ENCODE data around the gene ASB11.

ASB11 gene

DNA sequence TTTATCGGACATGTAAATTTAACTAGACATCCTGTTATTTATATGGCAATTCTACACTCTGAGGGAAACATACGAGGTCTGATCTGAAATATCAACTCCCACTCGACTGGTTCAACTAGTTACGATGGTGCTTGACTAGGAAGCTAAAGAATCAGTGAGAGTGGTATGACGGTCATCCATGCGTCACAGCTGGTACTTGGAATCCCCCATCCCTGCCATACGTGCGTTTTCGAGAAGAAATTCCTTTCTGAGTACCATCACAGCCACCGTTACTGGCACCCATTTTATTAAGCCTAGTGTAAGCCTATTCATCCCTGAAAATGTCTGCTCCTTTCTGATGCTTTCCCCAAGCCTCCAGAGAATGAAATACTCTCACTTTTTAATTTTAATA, 20.6 kb upstream of the ASB11 start:
- Histone ChIP-seq H3K27me3 (ENCODE audit: control insufficient read depth in 5 of 5, insufficient read depth in 4 of 5, low read length in 5 of 5) (peaks cover 0 to 8% (median 0%) of the 10 kb centered on the region in 5 donors), H3K4me1 (ENCODE audit: control insufficient read depth in 5 of 5, insufficient read depth in 5 of 5, low read length in 5 of 5) (peaks cover 0 to 9% (median 0%) of the 10 kb centered on the region in 5 donors), H3K4me3 (ENCODE audit: low read depth in 1 of 5, low read length in 5 of 5) (peak overlapping the region in 4 of 5 donors; percentile 59 to 80 (median 62)), H3K36me3 (ENCODE audit: control insufficient read depth in 5 of 5, insufficient read depth in 5 of 5, low read length in 5 of 5) (peaks cover 4 to 7% (median 5%) of the 10 kb centered on the region in 5 donors), H3K9me3 (ENCODE audit: control insufficient read depth in 5 of 5, low read length in 5 of 5) (peaks cover 0 to 4% (median 3%) of the 10 kb centered on the region in 5 donors), H3K9ac (ENCODE audit: low read length in 5 of 5) (peak overlapping the region in 1 of 5 donors; percentile 19), H3K27ac (ENCODE audit: low read depth, low read length) (peak overlapping the region; percentile 67)

DNA sequence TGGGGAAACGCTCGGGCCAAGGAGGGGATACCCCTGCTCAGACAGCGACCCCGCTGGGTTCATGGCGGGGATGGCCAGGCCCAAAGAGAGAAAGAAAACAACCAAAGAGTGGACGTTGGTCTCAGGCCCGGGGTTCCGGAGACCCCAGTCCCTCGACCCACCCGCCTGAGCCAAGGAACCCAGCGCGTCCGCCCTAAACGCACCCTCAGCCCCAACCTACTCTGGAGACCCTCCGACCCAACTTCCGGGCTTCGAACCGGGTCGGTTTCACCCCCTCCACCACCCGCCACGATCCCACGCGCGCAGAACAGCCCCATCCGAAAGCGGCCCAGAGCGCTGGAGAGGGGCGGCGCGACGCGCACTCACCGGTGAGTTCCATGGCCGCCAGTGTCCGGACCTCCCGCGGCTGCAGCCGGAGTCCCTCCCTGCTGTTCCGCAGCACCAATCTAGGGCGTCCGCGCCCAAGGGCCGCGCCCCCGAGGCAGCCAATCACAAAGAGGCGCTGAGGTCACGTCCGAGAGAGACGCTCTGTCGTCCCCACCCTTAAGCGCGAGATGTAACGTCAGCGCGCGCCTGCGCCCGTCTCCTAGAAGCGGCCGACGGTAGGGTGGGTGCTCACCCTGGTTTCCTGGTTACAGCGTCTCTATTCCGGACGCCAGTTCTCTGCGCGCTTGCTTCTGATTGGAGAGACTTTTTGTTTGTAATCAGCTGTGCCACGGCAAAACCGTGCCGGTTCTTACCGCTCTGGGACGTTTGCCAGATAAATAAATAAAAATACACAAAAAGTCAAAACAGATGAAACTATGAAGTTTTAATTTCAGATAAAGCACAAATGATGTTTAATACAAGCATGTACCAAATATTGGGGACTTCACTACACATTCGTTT, 19.9 kb upstream of the ASB11 start, which contains the start of gene PIGA:
PIGA (minus strand) TSS at position 389 of the 888 bp plus-strand sequence. CDS start 3,593 bp downstream, outside the sequence.
- H3K9me3 ChIP-seq (ENCODE audit: control insufficient read depth in 5 of 5, low read length in 5 of 5): peaks cover 0 to 4% (median 3%) of the 10 kb centered on the region in 5 donors
- H3K9ac ChIP-seq (ENCODE audit: low read length in 5 of 5): peak within 1 kb of the TSS; percentile 52 to 87 (median 78)
- H3K27ac ChIP-seq (ENCODE audit: low read depth, low read length): peak within 1 kb of the TSS; percentile 72
- peaks cover 0 to 9% (median 0%) of the 10 kb centered on the region in 5 donors for H3K4me1 ChIP-seq (ENCODE audit: control insufficient read depth in 5 of 5, insufficient read depth in 5 of 5, low read length in 5 of 5)
- H3K36me3 ChIP-seq (ENCODE audit: control insufficient read depth in 5 of 5, insufficient read depth in 5 of 5, low read length in 5 of 5): peaks cover 4 to 8% (median 5%) of the 10 kb centered on the region in 5 donors
- H3K27me3 ChIP-seq (ENCODE audit: control insufficient read depth in 5 of 5, insufficient read depth in 4 of 5, low read length in 5 of 5): peaks cover 0 to 7% (median 0%) of the 10 kb centered on the region in 5 donors
- H3K4me3 ChIP-seq (ENCODE audit: low read depth in 1 of 5, low read length in 5 of 5): peak within 1 kb of the TSS; percentile 60 to 83 (median 79)

DNA sequence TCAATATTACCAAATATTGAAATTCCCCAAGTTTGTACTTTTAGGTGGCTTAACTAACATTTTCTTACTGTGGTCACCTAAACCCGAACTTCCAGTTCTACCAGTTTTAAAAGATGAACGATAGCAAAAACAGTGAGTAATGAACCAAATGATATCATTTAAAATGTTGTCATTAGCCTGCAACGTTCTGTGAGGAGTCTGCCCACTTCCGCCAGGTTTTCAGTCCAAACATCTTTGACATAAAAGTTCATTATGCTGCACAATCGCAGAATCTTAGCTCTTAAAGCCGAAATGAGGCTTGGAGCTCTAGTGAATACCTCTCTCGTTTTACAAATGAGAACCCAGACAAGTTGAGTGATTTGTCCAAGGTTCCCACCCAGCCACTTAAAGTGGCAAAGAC, 19.1 kb upstream of the ASB11 start:
- Histone ChIP-seq H3K4me1 (ENCODE audit: control insufficient read depth in 5 of 5, insufficient read depth in 5 of 5, low read length in 5 of 5) (peaks cover 0 to 9% (median 0%) of the 10 kb centered on the region in 5 donors), H3K9me3 (ENCODE audit: control insufficient read depth in 5 of 5, low read length in 5 of 5) (peaks cover 0 to 4% (median 3%) of the 10 kb centered on the region in 5 donors), H3K27ac (ENCODE audit: low read depth, low read length) (peak overlapping the region; percentile 72), H3K4me3 (ENCODE audit: low read depth in 1 of 5, low read length in 5 of 5) (peak overlapping the region; percentile 59 to 83 (median 79)), H3K36me3 (ENCODE audit: control insufficient read depth in 5 of 5, insufficient read depth in 5 of 5, low read length in 5 of 5) (peaks cover 5 to 8% (median 6%) of the 10 kb centered on the region in 5 donors), H3K27me3 (ENCODE audit: control insufficient read depth in 5 of 5, insufficient read depth in 4 of 5, low read length in 5 of 5) (peaks cover 0 to 7% (median 0%) of the 10 kb centered on the region in 5 donors), H3K9ac (ENCODE audit: low read length in 5 of 5) (peak overlapping the region; percentile 52 to 87 (median 78))

DNA sequence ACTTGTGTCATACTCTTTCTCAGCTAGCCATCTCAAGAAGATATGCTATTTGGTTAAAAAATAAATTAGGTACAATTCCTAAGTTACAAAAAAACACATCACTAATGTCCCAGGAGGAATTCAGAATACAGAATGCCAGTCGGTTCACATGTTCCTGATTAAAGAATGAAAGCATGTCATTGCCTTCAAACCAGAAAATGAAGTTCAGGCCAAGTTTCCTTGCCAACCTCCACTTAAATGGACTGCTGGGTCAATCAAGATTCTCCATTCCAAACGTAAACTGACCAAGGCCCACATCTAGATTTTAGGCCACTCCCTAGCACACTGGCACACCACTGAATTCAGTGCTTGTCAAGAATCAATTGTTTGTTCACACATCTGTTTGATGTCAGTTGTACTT, 13.4 kb upstream of the ASB11 start:
- H3K9me3 ChIP-seq (ENCODE audit: control insufficient read depth in 5 of 5, low read length in 5 of 5): no peaks in the 10 kb centered on the region
- no peak overlapping the region for H3K27ac ChIP-seq (ENCODE audit: low read depth, low read length)
- H3K27me3 ChIP-seq (ENCODE audit: control insufficient read depth in 5 of 5, insufficient read depth in 4 of 5, low read length in 5 of 5): peaks cover 0 to 8% (median 0%) of the 10 kb centered on the region in 5 donors
- H3K4me3 ChIP-seq (ENCODE audit: low read depth in 1 of 5, low read length in 5 of 5): no peak overlapping the region
- H3K36me3 ChIP-seq (ENCODE audit: control insufficient read depth in 5 of 5, insufficient read depth in 5 of 5, low read length in 5 of 5): peaks cover 5 to 13% (median 6%) of the 10 kb centered on the region in 5 donors
- no peak overlapping the region for H3K9ac ChIP-seq (ENCODE audit: low read length in 5 of 5)
- H3K4me1 ChIP-seq (ENCODE audit: control insufficient read depth in 5 of 5, insufficient read depth in 5 of 5, low read length in 5 of 5): no peaks in the 10 kb centered on the region

DNA sequence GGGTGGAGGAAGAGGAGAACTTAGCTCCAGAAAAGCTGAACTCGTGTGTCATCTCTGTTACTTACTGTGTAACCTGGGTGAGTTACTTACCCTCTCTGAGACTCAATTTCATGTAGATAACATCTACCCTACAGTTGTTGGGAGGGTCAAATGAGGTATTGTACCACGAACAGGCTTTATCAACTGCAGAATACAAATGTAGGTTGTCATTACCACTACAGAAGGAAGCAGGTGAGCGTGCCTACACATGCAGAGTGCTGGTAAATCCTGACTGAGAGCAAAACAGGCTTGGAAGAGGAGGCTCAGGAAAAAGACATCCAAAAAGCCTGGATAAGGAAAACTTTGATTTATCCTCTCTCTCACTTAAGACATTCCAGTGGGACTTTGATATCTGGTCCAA, 12.7 kb upstream of the ASB11 start:
- H3K27me3 ChIP-seq (ENCODE audit: control insufficient read depth in 5 of 5, insufficient read depth in 4 of 5, low read length in 5 of 5): peaks cover 0 to 8% (median 0%) of the 10 kb centered on the region in 5 donors
- no peak overlapping the region for H3K4me3 ChIP-seq (ENCODE audit: low read depth in 1 of 5, low read length in 5 of 5)
- H3K9me3 ChIP-seq (ENCODE audit: control insufficient read depth in 5 of 5, low read length in 5 of 5): no peaks in the 10 kb centered on the region
- H3K4me1 ChIP-seq (ENCODE audit: control insufficient read depth in 5 of 5, insufficient read depth in 5 of 5, low read length in 5 of 5): no peaks in the 10 kb centered on the region
- no peak overlapping the region for H3K9ac ChIP-seq (ENCODE audit: low read length in 5 of 5)
- peaks cover 5 to 16% (median 8%) of the 10 kb centered on the region in 5 donors for H3K36me3 ChIP-seq (ENCODE audit: control insufficient read depth in 5 of 5, insufficient read depth in 5 of 5, low read length in 5 of 5)
- no peak overlapping the region for H3K27ac ChIP-seq (ENCODE audit: low read depth, low read length)

DNA sequence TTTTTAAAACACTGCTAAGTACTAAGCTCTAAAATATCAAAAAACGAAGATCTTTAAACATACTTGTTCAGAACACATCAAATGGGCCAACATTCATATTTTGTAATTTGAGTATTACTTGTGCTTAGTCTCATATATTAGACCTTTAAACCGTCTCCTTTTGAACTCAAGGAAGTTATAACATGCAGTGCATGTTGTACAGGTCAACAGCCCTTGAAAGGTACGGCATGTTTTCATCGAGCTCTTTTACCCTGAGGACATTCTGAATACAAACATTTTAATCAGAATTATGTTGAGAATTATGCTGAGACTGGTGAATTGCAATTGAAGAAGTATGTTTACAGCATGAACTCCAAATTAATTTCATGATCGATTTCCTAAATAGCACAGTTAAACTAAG, 7.0 kb upstream of the ASB11 start:
- Histone ChIP-seq H3K27ac (ENCODE audit: low read depth, low read length) (no peak overlapping the region), H3K27me3 (ENCODE audit: control insufficient read depth in 5 of 5, insufficient read depth in 4 of 5, low read length in 5 of 5) (peaks cover 0 to 5% (median 0%) of the 10 kb centered on the region in 5 donors), H3K4me1 (ENCODE audit: control insufficient read depth in 5 of 5, insufficient read depth in 5 of 5, low read length in 5 of 5) (no peaks in the 10 kb centered on the region), H3K9ac (ENCODE audit: low read length in 5 of 5) (no peak overlapping the region), H3K4me3 (ENCODE audit: low read depth in 1 of 5, low read length in 5 of 5) (no peak overlapping the region), H3K9me3 (ENCODE audit: control insufficient read depth in 5 of 5, low read length in 5 of 5) (no peaks in the 10 kb centered on the region), H3K36me3 (ENCODE audit: control insufficient read depth in 5 of 5, insufficient read depth in 5 of 5, low read length in 5 of 5) (peaks cover 2 to 18% (median 11%) of the 10 kb centered on the region in 5 donors)

DNA sequence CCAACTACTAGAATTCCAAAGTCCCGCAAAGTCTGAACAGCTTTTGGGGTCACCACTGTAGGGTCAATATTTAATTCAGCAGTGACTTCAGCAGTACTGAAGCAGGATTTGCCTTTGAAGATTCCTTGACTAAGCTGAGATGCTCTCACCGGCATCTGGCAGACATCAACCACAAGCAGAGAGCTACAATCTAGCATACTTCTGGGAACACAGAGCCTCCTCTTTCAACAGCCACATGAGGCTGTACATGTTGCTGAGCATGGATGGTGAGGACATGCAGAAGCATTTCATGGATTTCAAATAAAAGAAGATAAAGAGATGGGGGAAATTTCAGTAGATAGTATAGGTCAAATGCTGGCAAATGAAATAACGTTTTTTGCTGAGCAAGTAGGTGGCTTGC, 6.6 kb upstream of the ASB11 start:
- peaks cover 0 to 5% (median 0%) of the 10 kb centered on the region in 5 donors for H3K27me3 ChIP-seq (ENCODE audit: control insufficient read depth in 5 of 5, insufficient read depth in 4 of 5, low read length in 5 of 5)
- no peaks in the 10 kb centered on the region for H3K4me1 ChIP-seq (ENCODE audit: control insufficient read depth in 5 of 5, insufficient read depth in 5 of 5, low read length in 5 of 5)
- no peak overlapping the region for H3K9ac ChIP-seq (ENCODE audit: low read length in 5 of 5)
- no peaks in the 10 kb centered on the region for H3K9me3 ChIP-seq (ENCODE audit: control insufficient read depth in 5 of 5, low read length in 5 of 5)
- H3K36me3 ChIP-seq (ENCODE audit: control insufficient read depth in 5 of 5, insufficient read depth in 5 of 5, low read length in 5 of 5): peaks cover 2 to 18% (median 11%) of the 10 kb centered on the region in 5 donors
- no peak overlapping the region for H3K4me3 ChIP-seq (ENCODE audit: low read depth in 1 of 5, low read length in 5 of 5)
- H3K27ac ChIP-seq (ENCODE audit: low read depth, low read length): no peak overlapping the region

DNA sequence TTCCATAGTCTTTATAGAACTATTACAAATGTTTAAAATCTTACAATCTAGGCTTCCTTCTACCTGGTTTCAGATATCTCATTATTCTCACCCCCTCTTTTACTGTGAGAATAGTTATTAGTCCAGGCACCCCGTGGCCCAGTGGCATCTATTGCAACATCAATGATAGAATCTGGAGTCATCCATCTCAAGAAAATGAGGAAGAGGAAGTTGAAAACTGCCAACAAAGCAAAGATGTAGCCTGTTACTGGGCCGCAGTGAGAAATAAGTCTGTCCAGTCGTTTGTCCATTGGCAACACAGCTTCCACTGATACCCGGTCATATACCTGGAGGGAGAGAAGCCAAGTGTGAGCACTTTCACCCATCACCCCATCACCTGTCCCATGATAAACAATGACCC, 6.0 kb upstream of the ASB11 start:
- H3K9ac ChIP-seq (ENCODE audit: low read length in 5 of 5): no peak overlapping the region
- no peaks in the 10 kb centered on the region for H3K4me1 ChIP-seq (ENCODE audit: control insufficient read depth in 5 of 5, insufficient read depth in 5 of 5, low read length in 5 of 5)
- H3K27me3 ChIP-seq (ENCODE audit: control insufficient read depth in 5 of 5, insufficient read depth in 4 of 5, low read length in 5 of 5): peaks cover 0 to 5% (median 0%) of the 10 kb centered on the region in 5 donors
- no peak overlapping the region for H3K27ac ChIP-seq (ENCODE audit: low read depth, low read length)
- no peak overlapping the region for H3K4me3 ChIP-seq (ENCODE audit: low read depth in 1 of 5, low read length in 5 of 5)
- H3K36me3 ChIP-seq (ENCODE audit: control insufficient read depth in 5 of 5, insufficient read depth in 5 of 5, low read length in 5 of 5): peaks cover 2 to 18% (median 11%) of the 10 kb centered on the region in 5 donors
- H3K9me3 ChIP-seq (ENCODE audit: control insufficient read depth in 5 of 5, low read length in 5 of 5): no peaks in the 10 kb centered on the region

DNA sequence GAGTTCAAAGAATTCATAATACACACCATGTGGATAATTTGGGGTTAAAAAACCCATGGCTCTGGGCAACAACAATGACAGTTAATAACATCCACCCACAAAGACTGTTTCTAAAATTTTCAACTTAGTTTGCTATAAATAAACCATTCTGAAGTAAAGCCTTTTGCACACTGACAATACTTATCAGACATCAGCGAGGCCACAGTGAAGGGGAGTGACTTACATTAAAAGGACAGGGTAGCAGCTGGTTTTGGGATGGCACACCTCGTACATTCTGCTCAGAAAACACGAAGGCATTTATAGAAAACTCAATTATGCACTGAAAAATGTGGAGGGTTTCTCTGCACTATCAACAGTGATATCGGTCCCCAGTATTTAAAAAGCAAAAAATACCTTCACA, 4.9 kb upstream of the ASB11 start:
- Histone ChIP-seq H3K9me3 (ENCODE audit: control insufficient read depth in 5 of 5, low read length in 5 of 5) (no peaks in the 10 kb centered on the region), H3K27ac (ENCODE audit: low read depth, low read length) (no peak overlapping the region), H3K4me1 (ENCODE audit: control insufficient read depth in 5 of 5, insufficient read depth in 5 of 5, low read length in 5 of 5) (no peaks in the 10 kb centered on the region), H3K27me3 (ENCODE audit: control insufficient read depth in 5 of 5, insufficient read depth in 4 of 5, low read length in 5 of 5) (peaks cover 0 to 5% (median 0%) of the 10 kb centered on the region in 5 donors), H3K9ac (ENCODE audit: low read length in 5 of 5) (no peak overlapping the region), H3K36me3 (ENCODE audit: control insufficient read depth in 5 of 5, insufficient read depth in 5 of 5, low read length in 5 of 5) (peaks cover 2 to 18% (median 11%) of the 10 kb centered on the region in 5 donors), H3K4me3 (ENCODE audit: low read depth in 1 of 5, low read length in 5 of 5) (no peak overlapping the region)

DNA sequence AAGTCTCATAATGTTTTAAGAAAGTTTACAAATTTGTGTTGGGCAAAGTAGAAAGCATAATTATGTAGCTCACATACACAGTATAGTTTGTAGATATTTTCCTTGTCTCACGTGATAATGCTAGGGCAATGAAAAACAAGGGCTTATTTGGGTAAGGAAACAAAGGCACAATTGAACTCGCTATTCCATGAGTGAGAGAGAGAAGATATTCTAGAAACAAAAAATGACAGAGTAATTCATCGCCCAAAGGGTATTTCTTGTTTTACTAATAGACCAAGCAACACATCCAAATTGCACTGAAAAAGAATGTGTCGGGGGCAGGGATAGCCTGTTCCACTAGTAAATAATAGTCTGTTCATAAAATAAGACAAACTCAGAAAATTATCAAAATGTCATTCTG, 3.6 kb upstream of the ASB11 start:
- no peak overlapping the region for H3K27ac ChIP-seq (ENCODE audit: low read depth, low read length)
- no peaks in the 10 kb centered on the region for H3K9me3 ChIP-seq (ENCODE audit: control insufficient read depth in 5 of 5, low read length in 5 of 5)
- H3K4me1 ChIP-seq (ENCODE audit: control insufficient read depth in 5 of 5, insufficient read depth in 5 of 5, low read length in 5 of 5): no peaks in the 10 kb centered on the region
- H3K4me3 ChIP-seq (ENCODE audit: low read depth in 1 of 5, low read length in 5 of 5): no peak overlapping the region
- peaks cover 0 to 2% (median 0%) of the 10 kb centered on the region in 5 donors for H3K27me3 ChIP-seq (ENCODE audit: control insufficient read depth in 5 of 5, insufficient read depth in 4 of 5, low read length in 5 of 5)
- no peak overlapping the region for H3K9ac ChIP-seq (ENCODE audit: low read length in 5 of 5)
- H3K36me3 ChIP-seq (ENCODE audit: control insufficient read depth in 5 of 5, insufficient read depth in 5 of 5, low read length in 5 of 5): peaks cover 2 to 11% (median 10%) of the 10 kb centered on the region in 5 donors

All from subcutaneous abdominal adipose tissue (tissue), 5 donors.